ENCODE measurements around the gene HDAC4. TPM values are rescaled to one million over a fixed set of nuclear protein-coding genes. Genes with fewer than 3 reads are reported as not detected.

HDAC4 gene
- total RNA-seq, 2 donors from 2014 or later = 9.3 to 139 TPM

DNA sequence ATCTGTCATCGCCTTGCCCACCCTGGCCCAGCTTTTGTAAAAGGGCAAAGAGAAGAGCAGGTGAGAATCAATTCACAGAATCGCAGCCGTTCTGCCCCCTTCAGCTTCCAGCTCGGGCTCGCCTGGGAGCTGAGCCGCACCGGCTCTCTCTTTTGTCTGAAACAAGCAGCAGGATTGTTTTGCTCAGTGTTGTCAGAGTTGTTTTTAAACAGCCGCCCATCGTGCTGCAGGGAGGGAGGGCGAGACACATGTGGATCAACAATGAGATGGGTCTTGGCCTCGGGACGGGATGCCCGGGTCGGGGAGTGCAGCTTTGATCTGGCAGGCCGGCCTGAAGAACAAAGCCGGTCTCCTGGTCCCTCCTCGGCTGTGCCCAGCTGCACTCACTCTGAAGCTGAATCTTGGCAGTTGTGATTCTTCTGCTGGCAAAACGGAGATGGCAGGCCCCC lies 39.7 kb upstream of the HDAC4 start:
- intact Hi-C loops (cut with DNase I) = no loop called here
- no peak overlapping the region for H3K27ac ChIP-seq
- no peaks in the 10 kb centered on the region for H3K9me3 ChIP-seq
- no peak for TF ChIP-seq CTCF (IDR thresholded peaks at IDR 0.05)
- TF ChIP-seq POLR2A (IDR thresholded peaks at IDR 0.05) = no peak
- ATAC-seq = no peak
- no peaks in the 10 kb centered on the region for H3K36me3 ChIP-seq (replicated peaks in 1 of 2; ENCODE audit: insufficient read depth in 1 of 2, low read depth in 2 of 2)
- WGBS, 2 donors = 16 to 25% methylated on average over 4 to 18 of the region's 18 CpGs
- no peak overlapping the region for H3K4me3 ChIP-seq
- H3K27me3 ChIP-seq = no peaks in the 10 kb centered on the region
- DNase-seq = no peak
- H3K4me1 ChIP-seq = peaks cover 8% of the 10 kb centered on the region

DNA sequence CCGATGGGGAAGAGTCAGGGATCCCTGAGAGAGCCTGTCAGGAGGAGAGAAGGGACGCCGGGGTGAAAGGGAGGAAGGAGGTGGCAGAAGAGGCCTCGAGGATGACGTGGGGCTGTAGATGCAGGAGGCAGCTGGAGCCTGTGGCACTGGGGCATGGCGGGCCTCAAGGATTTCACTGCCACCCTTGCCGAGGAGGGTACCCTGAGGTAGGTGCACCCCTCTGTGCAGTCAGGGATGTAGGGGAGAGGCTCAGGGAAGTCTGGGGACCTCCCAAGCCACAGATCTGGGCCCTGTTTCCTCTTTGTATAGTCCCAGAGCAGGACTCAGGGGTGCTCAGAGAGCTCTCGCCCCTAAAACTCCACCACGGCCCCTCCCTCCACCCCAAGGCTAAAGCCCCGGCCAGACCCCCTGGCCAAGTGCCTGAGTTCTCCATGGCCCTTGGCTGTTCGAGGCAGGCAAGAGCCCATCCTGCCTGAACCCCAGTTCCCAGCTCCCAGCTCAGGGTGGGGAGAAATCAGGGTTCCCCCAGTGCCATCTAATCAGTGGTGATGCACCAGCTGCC lies 39.0 kb upstream of the HDAC4 start:
- H3K27ac ChIP-seq = no peak overlapping the region
- WGBS, 2 donors = 58 to 63% methylated on average over 11 of the region's 11 CpGs
- no peak for ATAC-seq
- no peaks in the 10 kb centered on the region for H3K36me3 ChIP-seq (replicated peaks in 1 of 2; ENCODE audit: insufficient read depth in 1 of 2, low read depth in 2 of 2)
- no peaks in the 10 kb centered on the region for H3K9me3 ChIP-seq
- no peaks in the 10 kb centered on the region for H3K27me3 ChIP-seq
- no peak for TF ChIP-seq POLR2A (IDR thresholded peaks at IDR 0.05)
- TF ChIP-seq CTCF (IDR thresholded peaks at IDR 0.05) = no peak
- DNase-seq = no peak
- H3K4me1 ChIP-seq = peaks cover 2% of the 10 kb centered on the region
- intact Hi-C loops (cut with DNase I) = no loop called here
- H3K4me3 ChIP-seq = no peak overlapping the region

GRCh38 chr2:239438995-239439753 lies 38.4 kb upstream of the HDAC4 start:
- no peaks in the 10 kb centered on the region for H3K9me3 ChIP-seq
- intact Hi-C loops (cut with DNase I) = no loop called here
- ATAC-seq (no peak), DNase-seq (no peak)
- H3K27ac ChIP-seq = no peak overlapping the region
- no peak for TF ChIP-seq CTCF (IDR thresholded peaks at IDR 0.05)
- no peak for TF ChIP-seq POLR2A (IDR thresholded peaks at IDR 0.05)
- no peaks in the 10 kb centered on the region for H3K27me3 ChIP-seq
- no peak overlapping the region for H3K4me3 ChIP-seq
- no peaks in the 10 kb centered on the region for H3K4me1 ChIP-seq
- 75 to 85% methylated on average over 18 to 21 of the region's 21 CpGs for WGBS, 2 donors
- no peaks in the 10 kb centered on the region for H3K36me3 ChIP-seq (replicated peaks in 1 of 2; ENCODE audit: insufficient read depth in 1 of 2, low read depth in 2 of 2)

GRCh38 chr2:239438368-239438767 lies 37.5 kb upstream of the HDAC4 start:
- ATAC-seq (no peak), DNase-seq (no peak)
- TF ChIP-seq POLR2A (IDR thresholded peaks at IDR 0.05) (no peak), CTCF (IDR thresholded peaks at IDR 0.05) (no peak)
- Histone ChIP-seq H3K9me3 (no peaks in the 10 kb centered on the region), H3K27me3 (no peaks in the 10 kb centered on the region), H3K4me3 (no peak overlapping the region), H3K36me3 (replicated peaks in 1 of 2; ENCODE audit: insufficient read depth in 1 of 2, low read depth in 2 of 2) (no peaks in the 10 kb centered on the region), H3K27ac (no peak overlapping the region), H3K4me1 (no peaks in the 10 kb centered on the region)
- WGBS, 2 donors = 60 to 64% methylated on average over 3 of the region's 3 CpGs
- intact Hi-C loops (cut with DNase I) = no loop called here
